K562 (cell line): ENCODE results near the gene GPR3.

Experiments
- BCOR ChIP-seq: fragments of 450-650 bp; IDR thresholded peaks from 2 replicates; pipeline ENCODE4 v1.6.1; 2016
- CREB3L1 ChIP-seq: fragments of 450-650 bp; IDR thresholded peaks from 2 replicates; pipeline ENCODE4 v1.6.1; 2014; ENCODE audit warnings: low read depth, mild to moderate bottlenecking, moderate library complexity, borderline replicate concordance
- EGR1 ChIP-seq: fragments of 450-650 bp; conservative IDR thresholded peaks from 2 replicates; pipeline ENCODE4 v1.6.1; 2017; ENCODE audit warnings: mild to moderate bottlenecking
- FOXP4 ChIP-seq: sonication (generic); formaldehyde crosslinking; IDR thresholded peaks from 2 replicates; pipeline ENCODE4 v1.8.0; 2022; ENCODE audit warnings: mild to moderate bottlenecking, missing genetic modification reagents, borderline replicate concordance
- HOXB6 ChIP-seq: fragments of 250-450 bp; sonication (Bioruptor Pico); IDR thresholded peaks from 2 replicates; pipeline ENCODE4 v1.5.1; 2022; ENCODE audit warnings: mild to moderate bottlenecking, borderline replicate concordance
- NFIC ChIP-seq: fragments of 450-650 bp; IDR thresholded peaks from 2 replicates; pipeline ENCODE4 v1.6.1; 2017; ENCODE audit warnings: mild to moderate bottlenecking, inconsistent platforms
- RFX5 ChIP-seq: IDR thresholded peaks from 2 replicates; pipeline ENCODE4 v1.6.1; 2011; ENCODE audit warnings: low read depth, mild to moderate bottlenecking, improper control_type of control experiment, low read length
- ZNF174 ChIP-seq: fragments of 250-450 bp; sonication (Bioruptor Pico); IDR thresholded peaks from 2 replicates; pipeline ENCODE4 v1.4.0; 2020; ENCODE audit warnings: mild to moderate bottlenecking
- ZNF511 ChIP-seq: sonication (generic); formaldehyde crosslinking; IDR thresholded peaks from 2 replicates; pipeline ENCODE4 v1.8.0; 2022; ENCODE audit warnings: mild to moderate bottlenecking, missing genetic modification reagents
- TF ChIP-seq, protein P1 (sequence below), 3 experiments: IDR thresholded peaks in 2 of 3; conservative IDR thresholded peaks in 1 of 3; 2 replicates each; pipeline ENCODE4 v1.5.1; 2011 to 2012; ENCODE audit warnings: low read length in 3 of 3, mild to moderate bottlenecking in 3 of 3, control low read depth in 2 of 3, improper control_type of control experiment in 1 of 3, inconsistent platforms in 1 of 3, low read depth in 1 of 3, mixed read lengths in 1 of 3, moderate library complexity in 1 of 3; ENCODE audit not compliant: insufficient read depth in 2 of 3
- TF ChIP-seq, protein P2 (sequence below): fragments of 250-450 bp; sonication (Bioruptor Pico); IDR thresholded peaks from 2 replicates; pipeline ENCODE4 v1.8.0; 2022; ENCODE audit warnings: inconsistent platforms

- TF ChIP-seq, protein P1, sequence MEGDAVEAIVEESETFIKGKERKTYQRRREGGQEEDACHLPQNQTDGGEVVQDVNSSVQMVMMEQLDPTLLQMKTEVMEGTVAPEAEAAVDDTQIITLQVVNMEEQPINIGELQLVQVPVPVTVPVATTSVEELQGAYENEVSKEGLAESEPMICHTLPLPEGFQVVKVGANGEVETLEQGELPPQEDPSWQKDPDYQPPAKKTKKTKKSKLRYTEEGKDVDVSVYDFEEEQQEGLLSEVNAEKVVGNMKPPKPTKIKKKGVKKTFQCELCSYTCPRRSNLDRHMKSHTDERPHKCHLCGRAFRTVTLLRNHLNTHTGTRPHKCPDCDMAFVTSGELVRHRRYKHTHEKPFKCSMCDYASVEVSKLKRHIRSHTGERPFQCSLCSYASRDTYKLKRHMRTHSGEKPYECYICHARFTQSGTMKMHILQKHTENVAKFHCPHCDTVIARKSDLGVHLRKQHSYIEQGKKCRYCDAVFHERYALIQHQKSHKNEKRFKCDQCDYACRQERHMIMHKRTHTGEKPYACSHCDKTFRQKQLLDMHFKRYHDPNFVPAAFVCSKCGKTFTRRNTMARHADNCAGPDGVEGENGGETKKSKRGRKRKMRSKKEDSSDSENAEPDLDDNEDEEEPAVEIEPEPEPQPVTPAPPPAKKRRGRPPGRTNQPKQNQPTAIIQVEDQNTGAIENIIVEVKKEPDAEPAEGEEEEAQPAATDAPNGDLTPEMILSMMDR (IDR thresholded peaks at IDR 0.05 in 2 of 3, conservative IDR thresholded peaks at IDR 0.05 in 1 of 3; ENCODE audit: insufficient read depth in 2 of 3, low read depth in 1 of 3, low read length in 3 of 3), result peak; percentile 38 to 50 (median 42); a peak in 4 of 6 replicates
- TF ChIP-seq BCOR, result no peak
- no peak for TF ChIP-seq EGR1
- no peak for TF ChIP-seq ZNF174 (CRISPR knock-in tag)
- TF ChIP-seq NFIC, result no peak
- TF ChIP-seq HOXB6 (CRISPR knock-in tag), result no peak
- no peak for TF ChIP-seq FOXP4 (CRISPR knock-in tag)
- TF ChIP-seq RFX5, result no peak
- no peak for TF ChIP-seq ZNF511 (CRISPR knock-in tag)
- TF ChIP-seq, protein P2, sequence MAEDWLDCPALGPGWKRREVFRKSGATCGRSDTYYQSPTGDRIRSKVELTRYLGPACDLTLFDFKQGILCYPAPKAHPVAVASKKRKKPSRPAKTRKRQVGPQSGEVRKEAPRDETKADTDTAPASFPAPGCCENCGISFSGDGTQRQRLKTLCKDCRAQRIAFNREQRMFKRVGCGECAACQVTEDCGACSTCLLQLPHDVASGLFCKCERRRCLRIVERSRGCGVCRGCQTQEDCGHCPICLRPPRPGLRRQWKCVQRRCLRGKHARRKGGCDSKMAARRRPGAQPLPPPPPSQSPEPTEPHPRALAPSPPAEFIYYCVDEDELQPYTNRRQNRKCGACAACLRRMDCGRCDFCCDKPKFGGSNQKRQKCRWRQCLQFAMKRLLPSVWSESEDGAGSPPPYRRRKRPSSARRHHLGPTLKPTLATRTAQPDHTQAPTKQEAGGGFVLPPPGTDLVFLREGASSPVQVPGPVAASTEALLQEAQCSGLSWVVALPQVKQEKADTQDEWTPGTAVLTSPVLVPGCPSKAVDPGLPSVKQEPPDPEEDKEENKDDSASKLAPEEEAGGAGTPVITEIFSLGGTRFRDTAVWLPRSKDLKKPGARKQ (CRISPR knock-in tag), result no peak
- no peak for TF ChIP-seq CREB3L1
These were observed 9.9 kb downstream of the GPR3 start for GRCh38 chr1:27402349-27402754.
